ENCODE measurements around the gene KCNC4.

GRCh38 chr1:110218739-110219138 is 8.6 kb downstream of the KCNC4 start:
- TF ChIP-seq POLR2AphosphoS5 (IDR thresholded peaks at IDR 0.05) (no peak), CTCF (IDR thresholded peaks at IDR 0.05) (no peak), POLR2A (IDR thresholded peaks at IDR 0.05) (no peak)

Data from stomach (tissue), 4 donors.